Subcutaneous preadipocyte (primary cell): Measurements from ENCODE around the gene SCYGR5. TPM values are rescaled to one million over a fixed set of nuclear protein-coding genes. Genes with fewer than 3 reads are reported as not detected.

ENCODE experiments used
- total RNA-seq: library from RNA; depleted of rRNA; stranded (reverse); fragments of >200 nt; gene quantifications from 2 replicates; pipeline ENCODE4 v1.2.3, GENCODE V29; 2012

SCYGR5 gene
- not detected in 2 replicates for total RNA-seq

GRCh38 chr2:227666631-227667170 lies at the start of gene SCYGR5:
Gene SCYGR5 (plus strand): TSS chr2:227666804. CDS start chr2:227666804, 0 bp downstream.

GRCh38 chr2:227617316-227618230 lies 49.0 kb upstream of the SCYGR5 start, which contains the start of gene SCYGR4:
Gene SCYGR4 (plus strand): TSS chr2:227617498. CDS start chr2:227617498, 0 bp downstream.

Other genes with a start within 250 kb of the SCYGR5 start
- gene AGFG1, start 194.6 kb upstream of the SCYGR5 start, total RNA-seq, result 75.0 and 103 TPM in 2 replicates
- gene SCYGR2, start 67.9 kb upstream of the SCYGR5 start, total RNA-seq, result not detected in 2 replicates
- not detected in 2 replicates for gene SCYGR3, start 52.0 kb upstream of the SCYGR5 start, total RNA-seq
- not detected in 2 replicates for gene SCYGR4, start 49.3 kb upstream of the SCYGR5 start, total RNA-seq
- gene SLC19A3, start 51.2 kb downstream of the SCYGR5 start, total RNA-seq, result 1.4 and 1.8 TPM in 2 replicates
- gene SCYGR6, start 58.0 kb downstream of the SCYGR5 start, total RNA-seq, result not detected in 2 replicates
- not detected in 2 replicates for gene SCYGR7, start 61.5 kb downstream of the SCYGR5 start, total RNA-seq
- not detected in 2 replicates for gene SCYGR8, start 79.1 kb downstream of the SCYGR5 start, total RNA-seq
- gene CCL20, start 147.0 kb downstream of the SCYGR5 start, total RNA-seq, result 1.1 and 1.2 TPM in 2 replicates
- 2.0 and 5.5 TPM in 2 replicates for gene DAW1, start 204.8 kb downstream of the SCYGR5 start, total RNA-seq